SU-DHL-6 (cell line): ENCODE results near the gene HK1.

Experiments
- EZH2phosphoT487 ChIP-seq: fragments of 200-600 bp; sonication (generic), shearing (Covaris generic); conservative IDR thresholded peaks from 2 replicates; pipeline ENCODE4 v1.6.1; 2018; ENCODE audit warnings: mild to moderate bottlenecking, antibody characterized with exemption, low read length, moderate library complexity, mixed read lengths
- TF ChIP-seq, protein P1 (sequence below): fragments of 200-600 bp; sonication (generic); IDR thresholded peaks from one replicate; pipeline ENCODE4 v1.5.1; 2017; ENCODE audit warnings: antibody characterized with exemption, mild to moderate bottlenecking, low read length, moderate library complexity; ENCODE audit not compliant: insufficient read depth, poor library complexity, severe bottlenecking

DNA sequence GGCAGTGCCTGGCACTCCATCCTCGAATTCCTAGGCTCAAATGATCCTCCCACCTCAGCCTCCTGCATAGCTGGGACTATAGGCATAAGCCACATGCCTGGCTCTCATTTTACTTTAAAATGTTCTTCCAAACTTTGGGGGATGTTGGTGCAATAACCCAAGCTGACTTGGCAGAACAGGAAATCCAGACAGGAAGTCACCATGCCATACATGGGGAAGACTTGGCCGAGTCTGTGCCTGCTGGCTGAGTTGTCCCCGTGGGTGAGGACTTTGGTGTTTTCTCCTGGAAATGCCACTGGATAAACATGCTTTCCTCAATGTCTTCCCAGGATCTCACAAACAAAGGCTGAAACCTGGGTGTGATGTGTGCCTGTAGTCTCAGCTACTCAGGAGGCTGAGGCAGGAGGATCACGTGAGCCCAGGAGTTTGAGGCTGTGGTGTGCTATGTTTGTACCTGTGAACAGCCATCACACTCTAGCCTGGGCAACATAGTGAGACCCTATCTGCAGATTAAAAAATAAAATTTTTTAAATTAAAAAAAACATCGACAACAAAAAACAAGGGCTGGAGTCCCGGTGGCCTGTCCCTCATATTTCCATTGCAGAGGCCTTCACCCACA, 38.4 kb upstream of the HK1 start:
- TF ChIP-seq, protein P1, sequence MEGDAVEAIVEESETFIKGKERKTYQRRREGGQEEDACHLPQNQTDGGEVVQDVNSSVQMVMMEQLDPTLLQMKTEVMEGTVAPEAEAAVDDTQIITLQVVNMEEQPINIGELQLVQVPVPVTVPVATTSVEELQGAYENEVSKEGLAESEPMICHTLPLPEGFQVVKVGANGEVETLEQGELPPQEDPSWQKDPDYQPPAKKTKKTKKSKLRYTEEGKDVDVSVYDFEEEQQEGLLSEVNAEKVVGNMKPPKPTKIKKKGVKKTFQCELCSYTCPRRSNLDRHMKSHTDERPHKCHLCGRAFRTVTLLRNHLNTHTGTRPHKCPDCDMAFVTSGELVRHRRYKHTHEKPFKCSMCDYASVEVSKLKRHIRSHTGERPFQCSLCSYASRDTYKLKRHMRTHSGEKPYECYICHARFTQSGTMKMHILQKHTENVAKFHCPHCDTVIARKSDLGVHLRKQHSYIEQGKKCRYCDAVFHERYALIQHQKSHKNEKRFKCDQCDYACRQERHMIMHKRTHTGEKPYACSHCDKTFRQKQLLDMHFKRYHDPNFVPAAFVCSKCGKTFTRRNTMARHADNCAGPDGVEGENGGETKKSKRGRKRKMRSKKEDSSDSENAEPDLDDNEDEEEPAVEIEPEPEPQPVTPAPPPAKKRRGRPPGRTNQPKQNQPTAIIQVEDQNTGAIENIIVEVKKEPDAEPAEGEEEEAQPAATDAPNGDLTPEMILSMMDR, result no peak
- TF ChIP-seq EZH2phosphoT487, result no peak
